Activated naive CD4-positive, alpha-beta T cell treated with anti-CD3 and anti-CD28 coated beads for 36 hours (primary cell): ENCODE data around the gene OR6C3. TPM values are rescaled to one million over a fixed set of nuclear protein-coding genes. Genes with fewer than 3 reads are reported as not detected.

Source experiments
- total RNA-seq, 2 experiments: library from RNA; stranded (reverse); gene quantifications; one replicate each; pipeline ENCODE4 v1.2.3, GENCODE V29; 2021

Gene OR6C3
- total RNA-seq, 2 experiments from 2014 or later, result not detected

Other genes starting within 250 kb of the OR6C3 start
- not detected for gene OR9K2, start 204.3 kb upstream of the OR6C3 start, total RNA-seq
- not detected for gene OR10A7, start 109.7 kb upstream of the OR6C3 start, total RNA-seq
- not detected for gene OR6C74, start 86.1 kb upstream of the OR6C3 start, total RNA-seq
- gene OR6C6, start 34.2 kb upstream of the OR6C3 start, total RNA-seq, result not detected
- gene OR6C1, start 16.4 kb upstream of the OR6C3 start, total RNA-seq, result not detected
- gene OR6C75, start 32.2 kb downstream of the OR6C3 start, total RNA-seq, result not detected
- gene OR6C65, start 69.8 kb downstream of the OR6C3 start, total RNA-seq, result not detected
- not detected for gene OR6C76, start 95.5 kb downstream of the OR6C3 start, total RNA-seq
- gene OR6C2, start 113.3 kb downstream of the OR6C3 start, total RNA-seq, result not detected
- gene OR6C70, start 139.4 kb downstream of the OR6C3 start, total RNA-seq, result not detected
- gene OR6C68, start 161.6 kb downstream of the OR6C3 start, total RNA-seq, result not detected
- gene OR6C4, start 218.9 kb downstream of the OR6C3 start, total RNA-seq, result not detected
- gene OR2AP1, start 241.7 kb downstream of the OR6C3 start, total RNA-seq, result not detected